ENCODE data around the gene CDH6.

DNA sequence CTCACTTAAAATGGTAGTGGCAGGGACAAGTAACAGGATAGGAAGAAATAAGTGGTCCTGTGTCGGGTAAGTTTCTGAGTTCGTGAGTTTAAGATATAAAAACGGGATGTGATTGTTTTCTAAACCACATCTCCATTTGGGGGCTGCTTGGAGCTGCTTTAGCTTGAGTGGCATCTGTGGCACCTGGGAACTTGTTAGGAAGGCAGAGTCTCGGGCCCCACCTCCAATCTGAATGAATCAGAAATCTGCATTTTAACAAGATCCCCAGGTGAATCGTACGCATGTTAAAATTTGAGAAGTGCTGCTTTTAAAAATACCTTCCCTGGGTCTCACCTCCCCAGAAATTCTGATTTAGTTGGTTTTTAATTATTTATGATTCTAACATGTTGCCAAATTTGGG, 78.1 kb downstream of the CDH6 start:
- no peak for TF ChIP-seq GATA2 (IDR thresholded peaks at IDR 0.05; ENCODE audit: low read depth, low read length)
- TF ChIP-seq GATA3 (IDR thresholded peaks at IDR 0.05; ENCODE audit: low read depth, low read length): no peak
